Immature natural killer cell (primary cell): ENCODE measurements around the gene CHN2. TPM values are rescaled to one million over a fixed set of nuclear protein-coding genes. Genes with fewer than 3 reads are reported as not detected.

Source experiments
- DNase-seq, 3 donors: peaks; one replicate each; pipeline ENCODE4 v3.0.0; 2022; ENCODE audit warnings: mixed read lengths in 1 of 3
- H3K27ac Mint-ChIP-seq, 6 donors: one replicate each; pipeline ENCODE4 v1.8.0; 2020; ENCODE audit warnings: mixed read lengths in 6 of 6, mild to moderate bottlenecking in 5 of 6, inconsistent platforms in 4 of 6, moderate library complexity in 3 of 6
- H3K27me3 Mint-ChIP-seq, 3 donors: one replicate each; pipeline ENCODE4 v1.8.0; 2020 to 2021; ENCODE audit warnings: low read depth in 3 of 3, mild to moderate bottlenecking in 3 of 3, mixed read lengths in 3 of 3, moderate library complexity in 3 of 3, inconsistent platforms in 1 of 3
- H3K36me3 Mint-ChIP-seq, 3 donors: one replicate each; pipeline ENCODE4 v1.8.0; 2020; ENCODE audit warnings: mixed read lengths in 3 of 3, inconsistent platforms in 2 of 3, mild to moderate bottlenecking in 2 of 3
- H3K4me1 Mint-ChIP-seq, 2 donors: one replicate each; pipeline ENCODE4 v1.8.0; 2020; ENCODE audit warnings: inconsistent platforms in 2 of 2, mild to moderate bottlenecking in 2 of 2, mixed read lengths in 2 of 2, moderate library complexity in 1 of 2
- H3K4me3 Mint-ChIP-seq, 5 donors: one replicate each; pipeline ENCODE4 v1.8.0; 2020; ENCODE audit warnings: mild to moderate bottlenecking in 5 of 5, mixed read lengths in 5 of 5, inconsistent platforms in 3 of 5, moderate library complexity in 3 of 5
- H3K9me3 Mint-ChIP-seq, 6 donors: one replicate each; pipeline ENCODE4 v1.8.0; 2020; ENCODE audit warnings: mild to moderate bottlenecking in 6 of 6, mixed read lengths in 6 of 6, inconsistent platforms in 4 of 6, moderate library complexity in 3 of 6
- polyA plus RNA-seq, 3 donors: library from polyadenylated mRNA; unstranded; fragments of 300-500 nt; fragmentation: Illumina TruSeq; gene quantifications; one replicate each; pipeline ENCODE4 v1.2.3, GENCODE V29; 2021

The CHN2 gene
- polyA plus RNA-seq, 3 donors from 2014 or later = 7.7 to 23.9 (median 14.6) TPM

GRCh38 chr7:29480934-29481651 lies 286.5 kb downstream of the CHN2 start:
- Mint-ChIP-seq H3K4me3 (no peak overlapping the region), H3K27me3 (peaks cover 0 to 2% (median 2%) of the 10 kb centered on the region in 3 donors), H3K4me1 (peaks cover under 1 to 2% of the 10 kb centered on the region in 2 donors), H3K36me3 (peaks cover 0 to 11% (median 5%) of the 10 kb centered on the region in 3 donors), H3K9me3 (no peaks in the 10 kb centered on the region), H3K27ac (peak overlapping the region in 1 of 6 donors; percentile 47)
- no peak for DNase-seq

- no peak for DNase-seq
- Mint-ChIP-seq H3K9me3 (no peaks in the 10 kb centered on the region), H3K27me3 (peaks cover 0 to 2% (median 2%) of the 10 kb centered on the region in 3 donors), H3K4me3 (no peak overlapping the region), H3K36me3 (peaks cover 0 to 15% (median 5%) of the 10 kb centered on the region in 3 donors), H3K27ac (no peak overlapping the region), H3K4me1 (peaks cover 6 to 10% of the 10 kb centered on the region in 2 donors)
Observed at GRCh38 chr7:29482056-29482455, 287.5 kb downstream of the CHN2 start.

GRCh38 chr7:29483219-29484104 lies 288.9 kb downstream of the CHN2 start:
- Mint-ChIP-seq H3K4me3 (no peak overlapping the region), H3K9me3 (no peaks in the 10 kb centered on the region)

GRCh38 chr7:29484280-29484679 lies 289.7 kb downstream of the CHN2 start:
- Mint-ChIP-seq H3K4me3 (no peak overlapping the region), H3K36me3 (peaks cover 0 to 15% (median 5%) of the 10 kb centered on the region in 3 donors)

More at GRCh38 chr7:29483219-29484104, 288.9 kb downstream of the CHN2 start:
- Mint-ChIP-seq H3K27ac (no peak overlapping the region), H3K36me3 (peaks cover 0 to 15% (median 5%) of the 10 kb centered on the region in 3 donors), H3K4me1 (peaks cover 13 to 23% of the 10 kb centered on the region in 2 donors), H3K27me3 (peaks cover 0 to 4% (median 2%) of the 10 kb centered on the region in 3 donors)
- no peak for DNase-seq

GRCh38 chr7:29485339-29486190 lies 291.0 kb downstream of the CHN2 start:
- H3K36me3 Mint-ChIP-seq = peaks cover 0 to 15% (median 5%) of the 10 kb centered on the region in 3 donors
- no peak for DNase-seq
- H3K9me3 Mint-ChIP-seq = no peaks in the 10 kb centered on the region
- H3K27me3 Mint-ChIP-seq = peaks cover 0 to 4% (median 2%) of the 10 kb centered on the region in 3 donors
- H3K4me3 Mint-ChIP-seq = no peak overlapping the region
- H3K27ac Mint-ChIP-seq = no peak overlapping the region
- H3K4me1 Mint-ChIP-seq = peaks cover 13 to 23% of the 10 kb centered on the region in 2 donors

More at GRCh38 chr7:29484280-29484679, 289.7 kb downstream of the CHN2 start:
- H3K4me1 Mint-ChIP-seq = peaks cover 13 to 23% of the 10 kb centered on the region in 2 donors
- no peak overlapping the region for H3K27ac Mint-ChIP-seq
- no peaks in the 10 kb centered on the region for H3K9me3 Mint-ChIP-seq
- no peak for DNase-seq
- H3K27me3 Mint-ChIP-seq = peaks cover 0 to 4% (median 2%) of the 10 kb centered on the region in 3 donors

GRCh38 chr7:29486191-29486700 lies 291.7 kb downstream of the CHN2 start:
- H3K27me3 Mint-ChIP-seq = peaks cover 0 to 4% (median 2%) of the 10 kb centered on the region in 3 donors
- H3K9me3 Mint-ChIP-seq = no peaks in the 10 kb centered on the region

GRCh38 chr7:29487424-29487823 lies 292.8 kb downstream of the CHN2 start:
- H3K27ac Mint-ChIP-seq = peak overlapping the region in 1 of 6 donors; percentile 19
- H3K4me1 Mint-ChIP-seq = peaks cover 13 to 23% of the 10 kb centered on the region in 2 donors
- no peak for DNase-seq
- H3K27me3 Mint-ChIP-seq = peaks cover 0 to 4% (median 2%) of the 10 kb centered on the region in 3 donors
- no peak overlapping the region for H3K4me3 Mint-ChIP-seq
- peaks cover 0 to 15% (median 5%) of the 10 kb centered on the region in 3 donors for H3K36me3 Mint-ChIP-seq
- H3K9me3 Mint-ChIP-seq = no peaks in the 10 kb centered on the region

More at GRCh38 chr7:29486191-29486700, 291.7 kb downstream of the CHN2 start:
- Mint-ChIP-seq H3K36me3 (peaks cover 0 to 15% (median 5%) of the 10 kb centered on the region in 3 donors), H3K4me1 (peaks cover 13 to 23% of the 10 kb centered on the region in 2 donors), H3K27ac (no peak overlapping the region), H3K4me3 (no peak overlapping the region)
- DNase-seq = no peak

- DNase-seq = no peak
- Mint-ChIP-seq H3K4me1 (peaks cover 13 to 23% of the 10 kb centered on the region in 2 donors), H3K36me3 (peaks cover 0 to 15% (median 5%) of the 10 kb centered on the region in 3 donors), H3K4me3 (no peak overlapping the region), H3K9me3 (no peaks in the 10 kb centered on the region), H3K27me3 (peaks cover 0 to 2% (median 2%) of the 10 kb centered on the region in 3 donors), H3K27ac (peak overlapping the region in 1 of 6 donors; percentile 3)
Observed at GRCh38 chr7:29488203-29488970, 293.8 kb downstream of the CHN2 start.

- peaks cover 13 to 23% of the 10 kb centered on the region in 2 donors for H3K4me1 Mint-ChIP-seq
- no peaks in the 10 kb centered on the region for H3K9me3 Mint-ChIP-seq
- H3K27ac Mint-ChIP-seq = no peak overlapping the region
- no peak for DNase-seq
- H3K36me3 Mint-ChIP-seq = peaks cover 0 to 11% (median 5%) of the 10 kb centered on the region in 3 donors
- H3K4me3 Mint-ChIP-seq = no peak overlapping the region
- H3K27me3 Mint-ChIP-seq = peaks cover 0 to 2% (median 0%) of the 10 kb centered on the region in 3 donors
Observed at GRCh38 chr7:29488977-29489376, 294.4 kb downstream of the CHN2 start.

GRCh38 chr7:29490094-29490607 lies 295.6 kb downstream of the CHN2 start:
- H3K4me3 Mint-ChIP-seq = no peak overlapping the region
- no peak for DNase-seq
- no peaks in the 10 kb centered on the region for H3K9me3 Mint-ChIP-seq
- H3K4me1 Mint-ChIP-seq = peaks cover 13 to 23% of the 10 kb centered on the region in 2 donors
- peaks cover 0 to 8% (median 5%) of the 10 kb centered on the region in 3 donors for H3K36me3 Mint-ChIP-seq
- peaks cover 0 to 2% (median 0%) of the 10 kb centered on the region in 3 donors for H3K27me3 Mint-ChIP-seq
- H3K27ac Mint-ChIP-seq = no peak overlapping the region

GRCh38 chr7:29494350-29494749 lies 299.8 kb downstream of the CHN2 start:
- Mint-ChIP-seq H3K4me1 (no peaks in the 10 kb centered on the region), H3K9me3 (peaks cover 0 to 2% (median 0%) of the 10 kb centered on the region in 6 donors), H3K27ac (no peak overlapping the region), H3K4me3 (no peak overlapping the region), H3K27me3 (no peaks in the 10 kb centered on the region), H3K36me3 (peaks cover 4 to 7% (median 6%) of the 10 kb centered on the region in 3 donors)
- no peak for DNase-seq

- Mint-ChIP-seq H3K27me3 (no peaks in the 10 kb centered on the region), H3K9me3 (peaks cover 0 to 2% (median 0%) of the 10 kb centered on the region in 6 donors), H3K36me3 (peaks cover 11 to 17% (median 16%) of the 10 kb centered on the region in 3 donors), H3K4me3 (no peak overlapping the region), H3K27ac (no peak overlapping the region), H3K4me1 (no peaks in the 10 kb centered on the region)
- DNase-seq = no peak
Observed at GRCh38 chr7:29495653-29496052, 301.1 kb downstream of the CHN2 start.
